ENCODE measurements around the gene OLFML3. TPM values are rescaled to one million over a fixed set of nuclear protein-coding genes. Genes with fewer than 3 reads are reported as not detected.

OLFML3 gene
- total RNA-seq, 1 donor from 2014 or later: 1.6 TPM

GRCh38 chr1:113940365-113941244 is 38.7 kb upstream of the OLFML3 start:
- DNase-seq (ENCODE audit: low read depth): no peak
- no peaks in the 10 kb centered on the region for H3K27me3 ChIP-seq (ENCODE audit: control insufficient read depth, insufficient read depth, low read length)
- H3K4me3 ChIP-seq (ENCODE audit: low read depth, low read length): no peak overlapping the region
- peaks cover 9% of the 10 kb centered on the region for H3K36me3 ChIP-seq (ENCODE audit: control insufficient read depth, insufficient read depth, low read length)
- no peak for FAIRE-seq
- no peak for TF ChIP-seq CTCF (IDR thresholded peaks at IDR 0.05; ENCODE audit: insufficient read depth, low read length, severe bottlenecking)

GRCh38 chr1:113941245-113941559 is 38.1 kb upstream of the OLFML3 start:
- Histone ChIP-seq H3K27me3 (ENCODE audit: control insufficient read depth, insufficient read depth, low read length) (no peaks in the 10 kb centered on the region), H3K4me3 (ENCODE audit: low read depth, low read length) (no peak overlapping the region), H3K36me3 (ENCODE audit: control insufficient read depth, insufficient read depth, low read length) (peaks cover 9% of the 10 kb centered on the region)
- FAIRE-seq (no peak), DNase-seq (ENCODE audit: low read depth) (no peak)
- no peak for TF ChIP-seq CTCF (IDR thresholded peaks at IDR 0.05; ENCODE audit: insufficient read depth, low read length, severe bottlenecking)

- Histone ChIP-seq H3K27me3 (ENCODE audit: control insufficient read depth, insufficient read depth, low read length) (no peaks in the 10 kb centered on the region), H3K4me3 (ENCODE audit: low read depth, low read length) (no peak overlapping the region), H3K36me3 (ENCODE audit: control insufficient read depth, insufficient read depth, low read length) (peaks cover 9% of the 10 kb centered on the region)
- DNase-seq (ENCODE audit: low read depth) (no peak), FAIRE-seq (no peak)
- no peak for TF ChIP-seq CTCF (IDR thresholded peaks at IDR 0.05; ENCODE audit: insufficient read depth, low read length, severe bottlenecking)
These were observed 36.7 kb upstream of the OLFML3 start for GRCh38 chr1:113942527-113942926.

GRCh38 chr1:113943028-113943811 is 36.1 kb upstream of the OLFML3 start:
- no peak for TF ChIP-seq CTCF (IDR thresholded peaks at IDR 0.05; ENCODE audit: insufficient read depth, low read length, severe bottlenecking)
- H3K27me3 ChIP-seq (ENCODE audit: control insufficient read depth, insufficient read depth, low read length): no peaks in the 10 kb centered on the region
- DNase-seq (ENCODE audit: low read depth): no peak
- peaks cover 9% of the 10 kb centered on the region for H3K36me3 ChIP-seq (ENCODE audit: control insufficient read depth, insufficient read depth, low read length)
- FAIRE-seq: no peak
- H3K4me3 ChIP-seq (ENCODE audit: low read depth, low read length): no peak overlapping the region

- Histone ChIP-seq H3K4me3 (ENCODE audit: low read depth, low read length) (no peak overlapping the region), H3K36me3 (ENCODE audit: control insufficient read depth, insufficient read depth, low read length) (peaks cover 8% of the 10 kb centered on the region), H3K27me3 (ENCODE audit: control insufficient read depth, insufficient read depth, low read length) (no peaks in the 10 kb centered on the region)
- FAIRE-seq (no peak), DNase-seq (ENCODE audit: low read depth) (no peak)
- no peak for TF ChIP-seq CTCF (IDR thresholded peaks at IDR 0.05; ENCODE audit: insufficient read depth, low read length, severe bottlenecking)
These were observed 33.9 kb upstream of the OLFML3 start for GRCh38 chr1:113945329-113945728.

All from bronchial epithelial cell (primary cell).